WTC11 (cell line): ENCODE data around the gene CHST1. TPM values are rescaled to one million over a fixed set of nuclear protein-coding genes. Genes with fewer than 3 reads are reported as not detected.

Source experiments
- ATAC-seq: fragments of 200-7000 bp; cut with Tn5 transposase; 2 replicates; pipeline ENCODE4 v1.10.0; 2021; ENCODE audit warnings: mild to moderate bottlenecking, moderate library complexity
- CTCF ChIA-PET: fragments of 300-600 bp; sonication (Branson Sonifier 250); formaldehyde crosslinking; loops from one replicate; lab custom pipeline; 2021; ENCODE audit warnings: antibody characterized with exemption; lab: Charles Lee
- POLR2A ChIA-PET: fragments of 350-600 bp; sonication (Branson Sonifier 250); formaldehyde crosslinking; loops from one replicate; lab custom pipeline; 2021; ENCODE audit warnings: antibody characterized with exemption; lab: Charles Lee
- DNase-seq: peaks from one replicate; pipeline ENCODE4 v3.0.0; 2021; ENCODE audit warnings: low spot score
- H3K27ac Mint-ChIP-seq: 2 replicates; pipeline ENCODE4 v1.8.0; 2021; ENCODE audit warnings: mixed read lengths
- H3K27me3 Mint-ChIP-seq: 2 replicates; pipeline ENCODE4 v1.8.0; 2021; ENCODE audit warnings: low read depth, mild to moderate bottlenecking, moderate library complexity, mixed read lengths
- H3K36me3 Mint-ChIP-seq: 2 replicates; pipeline ENCODE4 v1.8.0; 2021; ENCODE audit warnings: mixed read lengths
- H3K4me1 Mint-ChIP-seq: 2 replicates; pipeline ENCODE4 v1.8.0; 2022; ENCODE audit warnings: mixed read lengths
- H3K4me3 Mint-ChIP-seq: 2 replicates; pipeline ENCODE4 v1.8.0; 2021; ENCODE audit warnings: mild to moderate bottlenecking, moderate library complexity, mixed read lengths
- H3K9me3 Mint-ChIP-seq: 2 replicates; pipeline ENCODE4 v1.8.0; 2021; ENCODE audit warnings: mixed read lengths
- CTCF ChIP-seq: fragments of 200-600 bp; IDR thresholded peaks from 2 replicates; pipeline ENCODE4 v1.8.0; 2022; ENCODE audit warnings: antibody characterized with exemption
- ERG ChIP-seq: fragments of 250-450 bp; sonication (Bioruptor Pico); IDR thresholded peaks from 2 replicates; pipeline ENCODE4 v1.8.0; 2021; ENCODE audit warnings: mild to moderate bottlenecking
- FOXK1 ChIP-seq: sonication (generic); formaldehyde crosslinking; IDR thresholded peaks from 2 replicates; pipeline ENCODE4 v1.8.0; 2022; ENCODE audit warnings: mild to moderate bottlenecking, moderate library complexity, missing genetic modification reagents
- FOXP1 ChIP-seq: sonication (generic); formaldehyde crosslinking; IDR thresholded peaks from 2 replicates; pipeline ENCODE4 v1.8.0; 2022; ENCODE audit warnings: missing genetic modification reagents, mild to moderate bottlenecking, moderate library complexity, borderline replicate concordance
- HMGA2 ChIP-seq: fragments of 250-450 bp; sonication (Bioruptor Pico); IDR thresholded peaks from 2 replicates; pipeline ENCODE4 v1.4.0; 2021; ENCODE audit warnings: mild to moderate bottlenecking, moderate library complexity
- MYBL2 ChIP-seq: sonication (generic); formaldehyde crosslinking; IDR thresholded peaks from 2 replicates; pipeline ENCODE4 v1.8.1; 2023; ENCODE audit warnings: mild to moderate bottlenecking, moderate library complexity, missing genetic modification reagents
- NFYB ChIP-seq: sonication (generic); formaldehyde crosslinking; conservative IDR thresholded peaks from 2 replicates; pipeline ENCODE4 v1.8.0; 2022; ENCODE audit warnings: low read depth, missing genetic modification reagents
- SMAD3 ChIP-seq: sonication (generic); formaldehyde crosslinking; IDR thresholded peaks from 2 replicates; pipeline ENCODE4 v1.8.0; 2022; ENCODE audit warnings: missing genetic modification reagents, mild to moderate bottlenecking, borderline replicate concordance
- SMAD4 ChIP-seq: sonication (generic); formaldehyde crosslinking; IDR thresholded peaks from 2 replicates; pipeline ENCODE4 v1.8.0; 2022; ENCODE audit warnings: mild to moderate bottlenecking, missing genetic modification reagents
- SP1 ChIP-seq: sonication (generic); formaldehyde crosslinking; conservative IDR thresholded peaks from 2 replicates; pipeline ENCODE4 v1.8.1; 2022; ENCODE audit warnings: missing genetic modification reagents
- TCF7 ChIP-seq: sonication (generic); formaldehyde crosslinking; IDR thresholded peaks from 2 replicates; pipeline ENCODE4 v1.8.0; 2022; ENCODE audit warnings: mild to moderate bottlenecking, low read depth, missing genetic modification reagents, moderate library complexity
- ZNF281 ChIP-seq: sonication (generic); formaldehyde crosslinking; IDR thresholded peaks from 2 replicates; pipeline ENCODE4 v1.8.0; 2023; ENCODE audit warnings: mild to moderate bottlenecking, missing genetic modification reagents
- ZNF317 ChIP-seq: sonication (generic); formaldehyde crosslinking; IDR thresholded peaks from 2 replicates; pipeline ENCODE4 v1.8.1; 2023; ENCODE audit warnings: low read depth, mild to moderate bottlenecking, moderate library complexity, missing genetic modification reagents, borderline replicate concordance
- ZNF396 ChIP-seq: fragments of 250-450 bp; sonication (Bioruptor Pico); IDR thresholded peaks from 2 replicates; pipeline ENCODE4 v1.8.0; 2021; ENCODE audit warnings: mild to moderate bottlenecking, moderate library complexity, borderline replicate concordance
- ZNF416 ChIP-seq: fragments of 250-450 bp; sonication (Bioruptor Pico); IDR thresholded peaks from 2 replicates; pipeline ENCODE4 v1.9.0; 2021; ENCODE audit warnings: mild to moderate bottlenecking, inconsistent platforms
- total RNA-seq: library from RNA; stranded (reverse); gene quantifications from 3 replicates; pipeline ENCODE4 v1.2.3, GENCODE V29; 2021
- TF ChIP-seq, protein P1 (sequence below): fragments of 250-450 bp; sonication (Bioruptor Pico); conservative IDR thresholded peaks from 2 replicates; pipeline ENCODE4 v1.9.0; 2021; ENCODE audit warnings: mild to moderate bottlenecking
- TF ChIP-seq, protein P2 (sequence below): sonication (generic); formaldehyde crosslinking; conservative IDR thresholded peaks from 2 replicates; pipeline ENCODE4 v1.8.1; 2022; ENCODE audit warnings: mild to moderate bottlenecking, missing genetic modification reagents
- TF ChIP-seq, protein P3 (sequence below): sonication (generic); formaldehyde crosslinking; IDR thresholded peaks from 2 replicates; pipeline ENCODE4 v1.8.0; 2022; ENCODE audit warnings: mild to moderate bottlenecking, missing genetic modification reagents
- TF ChIP-seq, protein P4 (sequence below): sonication (generic); formaldehyde crosslinking; IDR thresholded peaks from 2 replicates; pipeline ENCODE4 v1.8.0; 2022; ENCODE audit warnings: missing genetic modification reagents

The CHST1 gene
- total RNA-seq, 1 experiment from 2014 or later, result 2.4 TPM

DNA sequence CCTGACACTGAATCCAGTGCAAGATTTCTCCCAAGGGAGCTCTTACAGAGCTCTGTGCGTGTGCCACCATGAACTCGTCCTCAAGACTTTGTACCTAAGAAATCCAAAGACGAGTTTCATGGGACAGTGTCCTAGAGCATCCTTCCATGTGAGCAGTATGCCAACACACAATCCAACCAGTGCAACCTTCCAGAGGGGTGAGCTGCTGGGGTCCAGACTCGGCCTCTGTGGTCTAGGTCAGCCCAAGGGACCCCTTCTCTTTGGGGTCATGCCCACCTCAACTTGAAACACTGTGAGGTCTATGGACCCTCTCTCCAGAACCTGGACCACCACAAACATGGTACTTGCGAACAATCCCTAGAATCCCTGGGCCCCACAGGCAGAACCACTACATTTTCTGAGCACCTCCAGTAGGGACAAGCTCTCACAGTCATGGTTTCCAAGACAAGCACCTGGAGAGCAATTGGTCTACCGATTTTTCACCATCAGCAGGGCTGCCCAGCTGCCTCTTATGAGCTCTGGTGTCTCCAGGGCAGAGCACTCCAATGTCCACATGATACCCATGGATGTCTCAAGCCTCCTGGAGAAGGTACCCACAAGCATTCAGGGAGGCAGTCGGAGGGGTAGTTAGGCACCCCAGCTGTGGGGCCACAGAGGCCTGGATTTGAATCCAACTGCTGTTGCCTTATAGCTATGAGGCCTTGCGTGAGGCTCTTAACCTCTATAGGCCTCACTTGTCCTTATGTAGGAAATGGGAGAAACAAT is 7.7 kb downstream of the CHST1 start (continued):
- TF ChIP-seq, protein P1, sequence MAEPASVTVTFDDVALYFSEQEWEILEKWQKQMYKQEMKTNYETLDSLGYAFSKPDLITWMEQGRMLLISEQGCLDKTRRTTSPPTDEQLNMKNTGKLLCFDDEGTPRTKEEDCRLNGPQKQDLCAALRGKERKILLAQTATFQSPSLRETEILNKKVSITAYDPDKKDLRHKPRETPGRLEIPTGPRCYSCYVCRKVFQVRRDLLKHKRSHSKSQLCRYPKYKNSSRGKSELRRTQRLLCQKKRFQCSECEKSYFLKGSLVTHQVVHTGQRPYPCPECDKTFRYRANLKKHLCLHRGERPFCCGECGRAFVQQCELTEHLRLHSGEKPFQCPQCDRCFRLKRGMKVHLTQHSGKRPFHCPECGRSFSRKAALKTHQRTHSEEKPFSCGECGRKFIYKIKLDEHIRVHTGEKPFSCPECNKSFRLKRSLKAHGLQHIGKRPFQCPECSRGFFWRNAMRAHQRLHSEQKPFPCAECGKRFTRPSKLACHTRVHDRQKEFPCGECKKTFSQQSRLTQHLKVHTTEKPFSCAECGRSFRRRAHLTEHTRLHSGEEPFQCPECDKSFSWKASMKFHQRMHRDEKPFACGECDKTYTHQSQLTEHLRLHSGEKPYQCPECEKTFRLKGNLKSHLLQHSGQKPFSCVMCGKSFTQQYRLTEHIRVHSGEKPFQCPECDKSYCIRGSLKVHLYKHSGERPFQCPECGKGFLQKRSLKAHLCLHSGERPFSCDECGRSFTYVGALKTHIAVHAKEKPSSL (CRISPR knock-in tag), result no peak
- TF ChIP-seq MYBL2 (CRISPR knock-in tag), result no peak
- TF ChIP-seq HMGA2 (CRISPR knock-in tag), result no peak

GRCh38 chr11:45655831-45656230 is 9.6 kb downstream of the CHST1 start:
- POLR2A ChIA-PET, result no interaction called here
- Mint-ChIP-seq H3K4me1 (peaks cover 35% of the 10 kb centered on the region), H3K27me3 (no peaks in the 10 kb centered on the region; the same call in 1 of the 2 replicates), H3K9me3 (no peaks in the 10 kb centered on the region), H3K27ac (no peak overlapping the region), H3K4me3 (no peak overlapping the region), H3K36me3 (no peaks in the 10 kb centered on the region)
- CTCF ChIA-PET, result interaction anchor here (0.6 to 13.5 kb wide), 29 partner anchors 9 to 345 kb away, joined by 3 to 184 read pairs (median 8); partner anchors contain the start of gene CHST1
- ATAC-seq, result no peak
- no peak for TF ChIP-seq NFYB
- TF ChIP-seq, protein P2, sequence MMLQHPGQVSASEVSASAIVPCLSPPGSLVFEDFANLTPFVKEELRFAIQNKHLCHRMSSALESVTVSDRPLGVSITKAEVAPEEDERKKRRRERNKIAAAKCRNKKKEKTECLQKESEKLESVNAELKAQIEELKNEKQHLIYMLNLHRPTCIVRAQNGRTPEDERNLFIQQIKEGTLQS (CRISPR knock-in tag), result no peak
- DNase-seq, result no peak

DNA sequence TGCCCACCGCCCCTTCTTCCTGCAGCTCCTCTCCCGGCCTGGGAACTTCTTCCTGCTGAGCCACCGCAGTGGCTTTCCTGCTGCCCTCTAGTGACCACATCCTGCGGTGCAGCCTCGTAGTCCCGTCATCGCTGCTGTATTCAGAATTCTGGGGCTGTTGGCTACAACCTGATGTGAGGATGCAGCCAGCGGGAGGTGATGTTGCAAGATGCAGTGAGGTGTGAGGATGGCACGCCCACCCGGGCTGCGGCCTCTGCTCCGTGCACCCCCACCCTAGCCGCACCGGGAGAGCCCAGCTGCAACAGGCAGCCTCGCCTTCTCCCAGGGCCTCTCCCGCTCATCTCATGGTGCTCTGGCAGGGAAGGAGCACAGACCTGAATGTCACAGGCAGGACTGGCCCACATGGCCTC is 10.1 kb downstream of the CHST1 start:
- Mint-ChIP-seq H3K9me3 (no peaks in the 10 kb centered on the region), H3K4me3 (no peak overlapping the region; the same call in 1 of the 2 replicates), H3K4me1 (peaks cover 31% of the 10 kb centered on the region), H3K27ac (no peak overlapping the region; the same call in 1 of the 2 replicates), H3K36me3 (no peaks in the 10 kb centered on the region), H3K27me3 (no peaks in the 10 kb centered on the region; the same call in 1 of the 2 replicates)
- DNase-seq (peak; percentile 93), ATAC-seq (peak; percentile 73)
- CTCF ChIA-PET, result interaction anchor here (0.5 to 13.5 kb wide), 109 partner anchors 9 to 679 kb away, joined by 3 to 184 read pairs (median 4); partner anchors contain the start of gene CHST1
- POLR2A ChIA-PET, result interaction anchor here (0.7 to 1.1 kb wide), 2 partner anchors 9 to 116 kb away, joined by 3 read pairs; no protein-coding TSS in a partner anchor
- TF ChIP-seq, protein P3, sequence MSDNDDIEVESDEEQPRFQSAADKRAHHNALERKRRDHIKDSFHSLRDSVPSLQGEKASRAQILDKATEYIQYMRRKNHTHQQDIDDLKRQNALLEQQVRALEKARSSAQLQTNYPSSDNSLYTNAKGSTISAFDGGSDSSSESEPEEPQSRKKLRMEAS, result peak; percentile 65
- no peak for TF ChIP-seq ZNF281 (CRISPR knock-in tag)
- no peak for TF ChIP-seq ZNF416 (CRISPR knock-in tag)
- TF ChIP-seq ZNF317 (CRISPR knock-in tag), result no peak
- TF ChIP-seq, protein P4, sequence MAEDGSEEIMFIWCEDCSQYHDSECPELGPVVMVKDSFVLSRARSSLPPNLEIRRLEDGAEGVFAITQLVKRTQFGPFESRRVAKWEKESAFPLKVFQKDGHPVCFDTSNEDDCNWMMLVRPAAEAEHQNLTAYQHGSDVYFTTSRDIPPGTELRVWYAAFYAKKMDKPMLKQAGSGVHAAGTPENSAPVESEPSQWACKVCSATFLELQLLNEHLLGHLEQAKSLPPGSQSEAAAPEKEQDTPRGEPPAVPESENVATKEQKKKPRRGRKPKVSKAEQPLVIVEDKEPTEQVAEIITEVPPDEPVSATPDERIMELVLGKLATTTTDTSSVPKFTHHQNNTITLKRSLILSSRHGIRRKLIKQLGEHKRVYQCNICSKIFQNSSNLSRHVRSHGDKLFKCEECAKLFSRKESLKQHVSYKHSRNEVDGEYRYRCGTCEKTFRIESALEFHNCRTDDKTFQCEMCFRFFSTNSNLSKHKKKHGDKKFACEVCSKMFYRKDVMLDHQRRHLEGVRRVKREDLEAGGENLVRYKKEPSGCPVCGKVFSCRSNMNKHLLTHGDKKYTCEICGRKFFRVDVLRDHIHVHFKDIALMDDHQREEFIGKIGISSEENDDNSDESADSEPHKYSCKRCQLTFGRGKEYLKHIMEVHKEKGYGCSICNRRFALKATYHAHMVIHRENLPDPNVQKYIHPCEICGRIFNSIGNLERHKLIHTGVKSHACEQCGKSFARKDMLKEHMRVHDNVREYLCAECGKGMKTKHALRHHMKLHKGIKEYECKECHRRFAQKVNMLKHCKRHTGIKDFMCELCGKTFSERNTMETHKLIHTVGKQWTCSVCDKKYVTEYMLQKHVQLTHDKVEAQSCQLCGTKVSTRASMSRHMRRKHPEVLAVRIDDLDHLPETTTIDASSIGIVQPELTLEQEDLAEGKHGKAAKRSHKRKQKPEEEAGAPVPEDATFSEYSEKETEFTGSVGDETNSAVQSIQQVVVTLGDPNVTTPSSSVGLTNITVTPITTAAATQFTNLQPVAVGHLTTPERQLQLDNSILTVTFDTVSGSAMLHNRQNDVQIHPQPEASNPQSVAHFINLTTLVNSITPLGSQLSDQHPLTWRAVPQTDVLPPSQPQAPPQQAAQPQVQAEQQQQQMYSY (CRISPR knock-in tag), result no peak
- TF ChIP-seq TCF7 (CRISPR knock-in tag), result no peak
- no peak for TF ChIP-seq ERG (CRISPR knock-in tag)
- no peak for TF ChIP-seq ZNF396 (CRISPR knock-in tag)
- TF ChIP-seq FOXP1 (CRISPR knock-in tag), result peak; percentile 58; the same call in 1 of the 2 replicates
- TF ChIP-seq SP1 (CRISPR knock-in tag), result peak; percentile 65; the same call in 1 of the 2 replicates
- peak; percentile 89 for TF ChIP-seq CTCF
- no peak for TF ChIP-seq FOXK1
- TF ChIP-seq SMAD3 (CRISPR knock-in tag), result no peak
- no peak for TF ChIP-seq SMAD4 (CRISPR knock-in tag)
